ENCODE data around the gene AFP. TPM values are rescaled to one million over a fixed set of nuclear protein-coding genes. Genes with fewer than 3 reads are reported as not detected.

The AFP gene
- total RNA-seq, 1 donor from 2014 or later: not detected

DNA sequence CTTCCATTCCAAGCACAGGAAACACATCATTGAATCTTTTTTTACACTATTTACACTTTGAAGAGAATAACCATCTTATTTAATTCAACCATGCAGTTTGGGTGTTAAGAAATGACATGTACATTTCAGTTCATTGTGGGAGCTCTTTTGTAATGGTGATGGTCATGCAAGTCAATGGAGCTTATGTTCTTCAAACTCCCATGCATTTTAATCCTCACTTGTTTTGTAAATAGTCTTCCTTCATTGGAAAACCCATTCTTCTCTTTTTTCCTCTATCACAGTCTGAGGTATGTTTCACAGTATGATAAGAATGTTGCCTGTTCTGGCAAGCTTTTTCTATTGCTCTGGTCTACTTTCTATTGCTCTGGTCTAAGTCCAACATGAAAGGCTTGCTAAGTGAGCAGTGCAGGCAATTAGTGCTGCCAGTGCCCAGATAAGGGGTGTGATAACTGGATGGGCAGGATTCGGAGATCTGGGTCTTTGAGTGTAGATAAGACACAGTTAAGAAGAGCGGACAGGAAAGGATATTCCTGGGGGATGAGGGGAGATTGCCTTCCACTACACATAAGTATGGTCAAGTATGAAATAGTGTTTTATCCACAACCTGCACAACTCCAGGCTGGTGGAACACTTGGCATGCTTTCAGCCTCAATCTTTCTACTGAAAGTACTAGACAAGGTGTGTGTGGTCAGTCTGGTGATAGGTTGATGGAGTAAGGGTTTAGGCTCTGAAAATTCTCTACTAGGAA, 17.1 kb downstream of the AFP start:
- intact Hi-C loops (cut with micrococcal nuclease): no loop called here
- no peak for ATAC-seq

GRCh38 chr4:73453701-73454005, 17.6 kb downstream of the AFP start:
- ATAC-seq: no peak

More for the DNA sequence above, 17.1 kb downstream of the AFP start:
- no peak for DNase-seq

GRCh38 chr4:73454920-73455319, 18.9 kb downstream of the AFP start:
- no peak for ATAC-seq
- intact Hi-C loops (cut with micrococcal nuclease): no loop called here
- DNase-seq: no peak

More at GRCh38 chr4:73453701-73454005, 17.6 kb downstream of the AFP start:
- no peak for DNase-seq
- intact Hi-C loops (cut with micrococcal nuclease): no loop called here

DNA sequence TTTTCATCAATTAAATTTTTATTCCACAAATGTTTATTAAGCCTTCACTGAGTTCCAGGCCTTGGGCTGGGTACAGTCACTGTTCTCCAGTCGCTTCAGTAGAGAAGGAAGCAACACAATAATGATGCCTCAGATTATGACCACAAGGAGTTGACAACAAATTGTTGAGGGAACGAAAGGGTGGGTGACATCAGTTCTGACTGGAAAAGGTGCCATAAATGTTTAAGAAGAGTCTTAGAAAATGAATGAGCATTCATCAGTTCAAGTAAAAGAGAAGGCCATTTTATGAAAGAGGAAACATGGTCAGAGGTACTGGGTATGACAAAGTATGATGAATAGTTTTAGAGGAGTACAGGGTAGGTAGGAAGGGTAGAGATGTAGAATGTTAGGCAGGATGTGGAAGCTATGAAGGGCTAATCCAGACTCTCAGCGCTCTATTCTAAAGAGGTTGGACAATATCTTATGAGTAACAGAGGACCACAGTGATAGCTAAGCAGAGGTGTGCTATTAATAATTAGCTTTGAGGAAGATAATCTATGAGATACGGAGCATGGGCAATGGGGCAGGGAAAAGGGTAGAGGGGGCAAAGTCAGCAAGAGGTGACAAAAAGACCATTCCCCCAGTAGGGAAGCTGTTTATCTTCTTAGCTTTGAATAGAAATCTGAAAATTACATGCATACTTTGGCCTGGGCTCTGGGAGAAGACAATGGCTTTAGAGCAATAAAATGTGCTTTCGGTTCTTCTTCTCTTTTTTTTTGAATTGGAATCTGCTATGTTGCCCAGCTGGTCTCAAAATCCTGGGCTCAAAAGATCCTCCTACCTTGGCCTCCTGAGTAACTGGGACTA, 20.4 kb downstream of the AFP start:
- ATAC-seq: no peak
- no peak for DNase-seq
- intact Hi-C loops (cut with micrococcal nuclease): no loop called here

GRCh38 chr4:73458184-73459047, 22.4 kb downstream of the AFP start:
- DNase-seq (no peak), ATAC-seq (no peak)
- intact Hi-C loops (cut with micrococcal nuclease): no loop called here

DNA sequence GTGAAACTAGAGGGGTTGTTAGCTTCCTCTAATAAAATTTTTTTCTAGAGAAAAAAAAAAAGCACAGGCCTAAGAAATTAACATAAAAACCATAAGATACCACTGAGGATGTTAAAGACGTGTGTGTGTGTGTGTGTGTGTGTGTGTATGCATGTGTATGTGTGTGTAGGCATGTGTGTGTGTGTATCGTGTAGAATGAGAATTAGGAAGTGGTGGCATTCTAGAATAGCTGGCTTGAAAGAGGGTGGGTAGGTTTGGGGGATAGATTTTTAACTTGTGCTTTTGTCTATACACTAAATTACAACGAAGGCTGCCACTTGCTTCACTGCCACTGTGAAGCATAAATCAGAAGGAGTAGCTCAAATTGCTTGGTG, 23.0 kb downstream of the AFP start:
- ATAC-seq (no peak), DNase-seq (no peak)
- intact Hi-C loops (cut with micrococcal nuclease): no loop called here

GRCh38 chr4:73460913-73461522, 25.0 kb downstream of the AFP start:
- ATAC-seq (no peak), DNase-seq (no peak)

GRCh38 chr4:73468170-73468569, 32.1 kb downstream of the AFP start:
- intact Hi-C loops (cut with micrococcal nuclease): no loop called here
- ATAC-seq: no peak
- DNase-seq: no peak

More at GRCh38 chr4:73460913-73461522, 25.0 kb downstream of the AFP start:
- intact Hi-C loops (cut with micrococcal nuclease): no loop called here

GRCh38 chr4:73470728-73471127, 34.7 kb downstream of the AFP start:
- ATAC-seq (no peak), DNase-seq (no peak)
- intact Hi-C loops (cut with micrococcal nuclease): no loop called here

DNA sequence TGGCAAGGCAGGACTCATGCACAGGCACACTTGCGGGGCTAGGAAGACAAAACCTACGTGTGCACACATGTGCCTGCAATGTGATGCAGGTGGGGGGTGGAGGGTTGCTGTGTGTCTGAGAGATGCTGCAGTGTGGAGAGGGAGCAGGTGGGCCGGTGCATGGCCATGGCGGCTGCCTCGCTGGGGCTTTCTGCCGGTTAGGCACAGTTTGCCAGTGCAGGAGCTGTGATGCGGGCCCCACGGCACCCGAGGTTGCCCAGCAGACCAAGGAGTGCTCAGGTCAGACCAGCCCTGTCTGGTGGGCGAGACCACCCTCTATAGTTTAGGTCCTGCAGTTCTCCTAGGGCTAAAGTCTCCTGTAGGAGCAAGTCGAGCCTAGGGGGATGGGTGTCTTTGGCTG, 41.2 kb downstream of the AFP start:
- ATAC-seq (no peak), DNase-seq (no peak)
- intact Hi-C loops (cut with micrococcal nuclease): no loop called here

GRCh38 chr4:73479323-73479722, 43.3 kb downstream of the AFP start:
- no peak for DNase-seq
- intact Hi-C loops (cut with micrococcal nuclease): no loop called here
- ATAC-seq: no peak

DNA sequence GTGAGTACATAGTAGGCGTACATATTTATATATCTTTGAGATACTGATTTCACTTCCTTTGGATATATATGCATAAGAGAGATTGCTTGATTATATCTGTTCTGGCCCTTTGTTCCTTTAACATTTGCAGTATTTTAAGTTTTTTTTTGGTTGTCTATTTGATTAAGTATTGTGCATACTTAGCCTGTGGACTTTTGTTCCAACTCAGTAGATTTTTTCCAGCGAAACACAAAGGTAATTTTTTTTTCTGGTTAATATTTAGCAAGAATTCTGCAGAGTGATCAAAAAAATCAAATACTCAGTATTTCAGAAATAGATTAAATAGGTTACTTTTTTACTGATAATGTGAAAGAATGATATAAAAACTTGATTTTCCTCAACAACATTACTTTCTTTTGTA, 45.3 kb downstream of the AFP start, which contains the start of gene AFM:
TSS of gene AFM (plus strand) at position 388 of the 400 bp plus-strand sequence. CDS start 31 bp downstream, outside the sequence.
- ATAC-seq (no peak), DNase-seq (no peak)
- intact Hi-C loops (cut with micrococcal nuclease): no loop called here

DNA sequence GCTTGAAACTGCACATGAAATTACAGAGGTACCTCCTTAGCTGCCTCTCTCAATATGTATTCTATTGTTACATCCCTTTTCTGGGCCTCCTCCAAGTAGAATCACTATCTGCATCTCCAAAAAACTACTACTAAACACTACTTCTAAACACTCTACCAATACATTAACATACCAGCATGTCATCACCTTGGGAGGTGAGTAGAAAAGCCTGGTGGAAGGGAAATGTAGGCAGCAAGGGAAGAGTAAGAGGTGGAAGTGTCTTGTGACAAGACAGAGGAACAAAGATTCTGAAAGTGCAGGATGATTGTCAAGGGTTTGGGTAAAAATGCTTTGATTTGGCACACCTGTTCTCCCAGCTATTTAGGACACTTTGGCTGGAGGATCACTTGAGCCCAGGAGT, 49.1 kb downstream of the AFP start:
- no peak for ATAC-seq
- intact Hi-C loops (cut with micrococcal nuclease): no loop called here
- DNase-seq: no peak

- intact Hi-C loops (cut with micrococcal nuclease): no loop called here
- ATAC-seq (no peak), DNase-seq (no peak)
Observed at GRCh38 chr4:73485596-73485995, 49.6 kb downstream of the AFP start.

DNA sequence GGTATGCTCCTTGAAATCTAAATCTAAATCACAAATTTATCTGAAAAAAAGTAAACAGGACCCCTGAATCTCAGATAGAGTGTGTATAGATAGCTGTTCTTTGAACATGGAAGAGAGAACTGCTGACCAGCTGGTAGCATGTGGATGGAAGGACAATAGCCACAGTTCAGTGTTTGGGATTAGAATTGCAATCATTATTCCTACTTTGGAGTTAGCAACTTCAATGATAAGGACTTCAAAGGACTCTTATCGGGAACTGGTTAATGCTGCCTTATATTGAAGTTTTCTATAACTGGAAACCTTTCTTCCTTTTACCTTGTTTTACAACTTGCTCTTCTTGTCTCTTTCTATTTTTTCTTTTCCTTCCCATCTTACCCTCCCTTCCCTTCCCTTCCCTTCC, 50.5 kb downstream of the AFP start:
- no peak for DNase-seq
- intact Hi-C loops (cut with micrococcal nuclease): no loop called here
- ATAC-seq: no peak

- DNase-seq (no peak), ATAC-seq (no peak)
- intact Hi-C loops (cut with micrococcal nuclease): no loop called here
Observed at GRCh38 chr4:73487233-73487632, 51.2 kb downstream of the AFP start.

DNA sequence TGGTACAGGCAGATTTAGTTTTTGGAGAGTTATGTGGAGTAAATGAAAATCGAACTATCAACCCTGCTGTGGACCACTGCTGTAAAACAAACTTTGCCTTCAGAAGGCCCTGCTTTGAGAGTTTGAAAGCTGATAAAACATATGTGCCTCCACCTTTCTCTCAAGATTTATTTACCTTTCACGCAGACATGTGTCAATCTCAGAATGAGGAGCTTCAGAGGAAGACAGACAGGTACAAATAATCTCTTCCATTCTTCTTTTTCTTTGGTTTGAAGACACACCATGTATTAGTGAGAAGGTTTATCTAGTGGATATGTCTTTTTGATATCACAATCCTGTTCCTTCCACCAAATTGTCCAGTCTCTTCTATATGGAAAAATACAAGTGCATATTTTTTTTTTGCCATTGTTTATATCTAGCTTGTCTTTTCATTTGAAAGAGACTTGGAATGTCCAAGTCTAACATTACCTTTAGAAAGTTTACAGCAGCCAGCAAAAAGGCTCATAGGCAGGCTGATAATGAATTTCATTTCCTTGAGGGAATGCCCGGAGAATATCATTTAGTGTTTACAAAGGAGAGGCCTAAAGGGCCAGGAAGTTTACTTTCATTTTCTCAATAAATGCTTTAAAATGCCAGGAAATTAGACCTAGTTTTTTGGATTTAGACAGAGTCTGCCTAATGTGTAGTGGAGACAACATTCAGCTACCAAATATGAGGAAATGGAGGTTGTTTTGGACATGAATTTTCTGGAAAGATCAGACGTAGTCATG, 64.2 kb downstream of the AFP start:
- ATAC-seq: no peak
- no peak for DNase-seq
- intact Hi-C loops (cut with micrococcal nuclease): no loop called here

GRCh38 chr4:73501664-73502265, 65.7 kb downstream of the AFP start:
- DNase-seq: no peak
- ATAC-seq: no peak
- intact Hi-C loops (cut with micrococcal nuclease): no loop called here

All from left ventricle myocardium superior (tissue), 1 donor.